Neural crest cell (in vitro differentiated cells): ENCODE measurements around the gene CHTF18. TPM values are rescaled to one million over a fixed set of nuclear protein-coding genes. Genes with fewer than 3 reads are reported as not detected.

Source experiments
- DNase-seq: peaks from one replicate; pipeline ENCODE4 v3.0.0; 2021; ENCODE audit warnings: low read depth, mixed read lengths, low spot score
- H3K27ac Mint-ChIP-seq: one replicate; pipeline ENCODE4 v1.8.0; 2021; ENCODE audit warnings: mild to moderate bottlenecking, mixed read lengths; ENCODE audit not compliant: unreplicated experiment
- H3K27me3 Mint-ChIP-seq: 2 replicates; pipeline ENCODE4 v1.8.0; 2021; ENCODE audit warnings: low read depth, mild to moderate bottlenecking, mixed read lengths
- H3K36me3 Mint-ChIP-seq: 2 replicates; pipeline ENCODE4 v1.8.0; 2021; ENCODE audit warnings: low read depth, mild to moderate bottlenecking, mixed read lengths
- H3K4me1 Mint-ChIP-seq: 2 replicates; pipeline ENCODE4 v1.8.0; 2021; ENCODE audit warnings: mixed read lengths
- H3K4me3 Mint-ChIP-seq: one replicate; pipeline ENCODE4 v1.8.0; 2021; ENCODE audit warnings: mild to moderate bottlenecking, mixed read lengths
- H3K9me3 Mint-ChIP-seq: 2 replicates; pipeline ENCODE4 v1.8.0; 2021; ENCODE audit warnings: mixed read lengths
- CTCF ChIP-seq: fragments of 200-600 bp; sonication (generic); conservative IDR thresholded peaks from 2 replicates; pipeline ENCODE4 v1.5.0; 2021; ENCODE audit warnings: antibody characterized with exemption, mild to moderate bottlenecking
- total RNA-seq: library from RNA; stranded (reverse); gene quantifications from 2 replicates; pipeline ENCODE4 v1.2.1, GENCODE V29; 2021

The CHTF18 gene
- total RNA-seq, 1 donor from 2014 or later, result 169 TPM

- no peak for DNase-seq
- Mint-ChIP-seq H3K4me1 (no peaks in the 10 kb centered on the region), H3K4me3 (no peak overlapping the region), H3K27me3 (peaks cover 3% of the 10 kb centered on the region), H3K9me3 (peaks cover 3% of the 10 kb centered on the region), H3K27ac (no peak overlapping the region), H3K36me3 (no peaks in the 10 kb centered on the region)
- TF ChIP-seq CTCF, result no peak
Measured at GRCh38 chr16:759110-759910, 29.1 kb upstream of the CHTF18 start.

DNA sequence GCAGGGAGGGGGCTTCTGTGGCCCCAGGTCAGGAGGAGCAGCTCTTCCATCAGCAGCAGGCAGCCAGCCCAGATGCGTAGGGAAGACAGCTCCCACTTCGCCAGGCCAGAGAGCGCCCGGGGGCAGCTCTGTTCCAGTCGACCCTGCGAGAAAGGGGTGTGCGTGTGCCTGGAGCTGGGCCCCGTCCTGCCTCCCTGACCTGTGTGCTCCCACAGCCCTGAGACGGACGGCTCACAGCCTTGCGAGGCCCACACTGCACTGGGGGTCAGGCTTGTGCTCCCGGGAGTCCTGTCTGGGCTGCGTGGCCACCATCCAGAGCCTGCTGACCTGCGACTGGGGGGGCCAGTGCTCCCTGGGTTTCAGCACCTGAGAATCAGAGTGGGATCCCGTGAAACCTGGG is 28.4 kb upstream of the CHTF18 start:
- H3K4me1 Mint-ChIP-seq, result no peaks in the 10 kb centered on the region
- H3K4me3 Mint-ChIP-seq, result no peak overlapping the region
- DNase-seq, result no peak
- TF ChIP-seq CTCF, result no peak
- no peak overlapping the region for H3K27ac Mint-ChIP-seq
- H3K36me3 Mint-ChIP-seq, result no peaks in the 10 kb centered on the region
- H3K27me3 Mint-ChIP-seq, result peaks cover 3% of the 10 kb centered on the region
- H3K9me3 Mint-ChIP-seq, result peaks cover 3% of the 10 kb centered on the region

DNA sequence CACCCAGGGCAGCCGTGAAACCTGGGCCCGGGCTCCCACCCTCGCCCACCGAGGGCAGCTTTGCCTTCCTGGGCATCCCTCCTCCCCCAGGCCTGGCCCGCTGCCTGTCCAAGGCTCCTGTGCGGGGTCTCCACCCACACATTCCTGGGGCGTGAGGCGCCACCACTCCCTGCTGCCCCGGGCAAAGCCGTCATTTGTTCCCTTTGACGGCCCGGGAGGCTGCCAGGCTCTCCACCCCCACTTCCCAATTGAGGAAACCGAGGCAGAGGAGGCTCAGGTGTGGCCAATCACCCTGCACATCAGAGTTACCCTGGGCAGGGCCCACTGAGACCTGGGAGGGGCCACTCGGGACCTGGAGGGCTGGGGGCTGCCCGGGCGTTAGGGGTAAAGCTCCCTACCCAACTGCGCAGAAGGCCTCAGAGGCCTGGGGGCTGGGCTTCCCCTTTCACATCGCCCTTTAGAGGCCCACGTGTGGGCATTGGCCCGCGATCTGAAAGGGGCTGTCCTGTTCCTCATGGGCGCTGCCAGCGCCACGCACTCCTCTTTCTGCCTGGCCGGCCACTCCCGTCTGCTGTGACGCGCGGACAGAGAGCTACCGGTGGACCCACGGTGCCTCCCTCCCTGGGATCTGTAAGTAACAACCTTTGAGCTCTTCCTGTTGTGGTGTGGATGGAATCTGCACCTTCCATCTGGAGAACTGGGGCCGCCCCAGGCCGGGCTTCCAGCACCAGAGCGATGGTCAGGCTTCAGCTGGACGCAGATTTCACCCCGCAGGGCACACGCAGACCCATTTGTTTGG is 27.7 kb upstream of the CHTF18 start, which contains the start of gene MSLN:
Gene MSLN (plus strand): TSS at position 190 of the 799 bp plus-strand sequence. CDS start 1,947 bp downstream, outside the sequence.
- DNase-seq, result no peak
- Mint-ChIP-seq H3K27ac (no peak within 1 kb of the TSS), H3K27me3 (peaks cover 3% of the 10 kb centered on the region), H3K4me1 (no peaks in the 10 kb centered on the region), H3K4me3 (no peak within 1 kb of the TSS), H3K36me3 (no peaks in the 10 kb centered on the region), H3K9me3 (peaks cover 3% of the 10 kb centered on the region)
- no peak for TF ChIP-seq CTCF

- Mint-ChIP-seq H3K27me3 (no peaks in the 10 kb centered on the region), H3K27ac (no peak overlapping the region), H3K4me1 (no peaks in the 10 kb centered on the region), H3K9me3 (no peaks in the 10 kb centered on the region), H3K4me3 (no peak overlapping the region), H3K36me3 (no peaks in the 10 kb centered on the region)
- DNase-seq, result no peak
- TF ChIP-seq CTCF, result no peak
Measured at GRCh38 chr16:761625-762513, 26.6 kb upstream of the CHTF18 start.
